Suppressor macrophage treated with lipopolysaccharide for 4 hours (primary cell): Measurements from ENCODE around the gene ZBTB46.

ENCODE experiments used
- DNase-seq: peaks from one replicate; pipeline ENCODE4 v3.0.0-alpha.2; 2020

The ZBTB46 gene

GRCh38 chr20:63702036-63702665, 128.9 kb downstream of the ZBTB46 start:
- DNase-seq: no peak

- DNase-seq: no peak
Measured at GRCh38 chr20:63701329-63702035, 129.6 kb downstream of the ZBTB46 start.

- DNase-seq: no peak
Measured at GRCh38 chr20:63701051-63701328, 130.1 kb downstream of the ZBTB46 start.

GRCh38 chr20:63700199-63701050, 130.6 kb downstream of the ZBTB46 start:
- DNase-seq: no peak

GRCh38 chr20:63699466-63700198, 131.4 kb downstream of the ZBTB46 start:
- no peak for DNase-seq

- DNase-seq: peak; percentile 71
Measured at GRCh38 chr20:63698739-63699465, 132.2 kb downstream of the ZBTB46 start.

GRCh38 chr20:63697868-63698545, 133.1 kb downstream of the ZBTB46 start:
- no peak for DNase-seq

GRCh38 chr20:63697357-63697867, 133.7 kb downstream of the ZBTB46 start:
- no peak for DNase-seq

- no peak for DNase-seq
Measured at GRCh38 chr20:63696628-63697356, 134.3 kb downstream of the ZBTB46 start, which contains the start of gene TNFRSF6B. TSS of gene TNFRSF6B (plus strand) at chr20:63696652. CDS start at chr20:63696768, 116 bp downstream.

- DNase-seq: no peak
Measured at GRCh38 chr20:63696306-63696627, 134.8 kb downstream of the ZBTB46 start.

- no peak for DNase-seq
Measured at GRCh38 chr20:63695424-63696305, 135.4 kb downstream of the ZBTB46 start.

- no peak for DNase-seq
Measured at GRCh38 chr20:63694584-63695423, 136.3 kb downstream of the ZBTB46 start.

GRCh38 chr20:63693733-63694583, 137.1 kb downstream of the ZBTB46 start:
- DNase-seq: no peak
